ENCODE data around the gene STPG3. TPM values are rescaled to one million over a fixed set of nuclear protein-coding genes. Genes with fewer than 3 reads are reported as not detected.
A peak's percentile ranks its signal among the peaks of the same experiment; 100 is the strongest.

Gene STPG3
- polyA plus RNA-seq, 1 donor (not counting 4 experiments of a cell fraction or from before 2014, with no cell fraction given), result not detected

GRCh38 chr9:137243626-137244485 lies 7.2 kb upstream of the STPG3 start:
- Histone ChIP-seq H4K20me1 (ENCODE audit: control insufficient read depth, extremely low read depth, insufficient read depth, low read length) (peaks cover 28% of the 10 kb centered on the region), H2AFZ (ENCODE audit: control insufficient read depth, low read length) (no peak overlapping the region), H3K79me2 (ENCODE audit: control insufficient read depth, insufficient read depth, low read length) (peaks cover 31% of the 10 kb centered on the region), H3K9ac (ENCODE audit: control insufficient read depth, extremely low read depth, insufficient read depth, low read length) (peak overlapping the region; percentile 39), H3K27me3 (ENCODE audit: control insufficient read depth, extremely low read depth, insufficient read depth, low read length) (no peaks in the 10 kb centered on the region), H3K4me1 (ENCODE audit: control insufficient read depth, extremely low read depth, insufficient read depth, low read length) (peaks cover 30% of the 10 kb centered on the region), H3K9me3 (ENCODE audit: control insufficient read depth, low read depth, low read length) (no peaks in the 10 kb centered on the region), H3K36me3 (ENCODE audit: control insufficient read depth in 2 of 2, extremely low read depth in 1 of 2, insufficient read depth in 2 of 2, low read length in 2 of 2) (peaks cover 11 to 20% of the 10 kb centered on the region in 2 experiments), H3K4me2 (ENCODE audit: control insufficient read depth, extremely low read depth, insufficient read depth, low read depth, low read length) (peak overlapping the region; percentile 84), H3K9me1 (ENCODE audit: control insufficient read depth, extremely low read depth, insufficient read depth, low read length) (peaks cover 3% of the 10 kb centered on the region), H3K4me3 (ENCODE audit: control insufficient read depth in 2 of 3, extremely low read depth in 1 of 3, insufficient read depth in 2 of 3, low read depth in 1 of 3, low read length in 3 of 3) (peak overlapping the region in 2 of 3 experiments; percentile 18 to 26), H3K27ac (ENCODE audit: control insufficient read depth, insufficient read depth, low read length) (no peak overlapping the region)
- dilution Hi-C loops (cut with MboI; ENCODE audit: extremely low pct_ligation_motif_present, low sequenced_read_pairs), result no loop called here
- FAIRE-seq (peak; percentile 48), DNase-seq (ENCODE audit: low read depth, low spot score) (no peak)
- TF ChIP-seq CTCF (optimal IDR thresholded peaks at IDR 0.05 in 1 of 3, IDR thresholded peaks at IDR 0.05 in 1 of 3, conservative IDR thresholded peaks at IDR 0.05 in 1 of 3; ENCODE audit: extremely low read depth in 1 of 3, insufficient read depth in 2 of 3, low read length in 3 of 3), result no peak

- Histone ChIP-seq H3K9me3 (ENCODE audit: control insufficient read depth, low read depth, low read length) (no peaks in the 10 kb centered on the region), H3K27me3 (ENCODE audit: control insufficient read depth, extremely low read depth, insufficient read depth, low read length) (no peaks in the 10 kb centered on the region), H3K9ac (ENCODE audit: control insufficient read depth, extremely low read depth, insufficient read depth, low read length) (peak overlapping the region; percentile 26), H4K20me1 (ENCODE audit: control insufficient read depth, extremely low read depth, insufficient read depth, low read length) (peaks cover 28% of the 10 kb centered on the region), H3K36me3 (ENCODE audit: control insufficient read depth in 2 of 2, extremely low read depth in 1 of 2, insufficient read depth in 2 of 2, low read length in 2 of 2) (peaks cover 11 to 20% of the 10 kb centered on the region in 2 experiments), H3K4me1 (ENCODE audit: control insufficient read depth, extremely low read depth, insufficient read depth, low read length) (peaks cover 30% of the 10 kb centered on the region), H3K4me2 (ENCODE audit: control insufficient read depth, extremely low read depth, insufficient read depth, low read depth, low read length) (peak overlapping the region; percentile 84), H3K9me1 (ENCODE audit: control insufficient read depth, extremely low read depth, insufficient read depth, low read length) (peaks cover 3% of the 10 kb centered on the region), H2AFZ (ENCODE audit: control insufficient read depth, low read length) (no peak overlapping the region), H3K4me3 (ENCODE audit: control insufficient read depth in 2 of 3, extremely low read depth in 1 of 3, insufficient read depth in 2 of 3, low read depth in 1 of 3, low read length in 3 of 3) (peak overlapping the region in 1 of 3 experiments; percentile 18), H3K27ac (ENCODE audit: control insufficient read depth, insufficient read depth, low read length) (no peak overlapping the region), H3K79me2 (ENCODE audit: control insufficient read depth, insufficient read depth, low read length) (peaks cover 28% of the 10 kb centered on the region)
- no peak for FAIRE-seq
- TF ChIP-seq CTCF (optimal IDR thresholded peaks at IDR 0.05 in 1 of 3, IDR thresholded peaks at IDR 0.05 in 1 of 3, conservative IDR thresholded peaks at IDR 0.05 in 1 of 3; ENCODE audit: extremely low read depth in 1 of 3, insufficient read depth in 2 of 3, low read length in 3 of 3) (peak in 1 of 3 experiments; percentile 16), EZH2 (IDR thresholded peaks at IDR 0.05; ENCODE audit: low read length) (no peak)
- no peak for DNase-seq (ENCODE audit: low read depth, low spot score)
- dilution Hi-C loops (cut with MboI; ENCODE audit: extremely low pct_ligation_motif_present, low sequenced_read_pairs), result no loop called here
Measured at GRCh38 chr9:137244486-137245449, 6.3 kb upstream of the STPG3 start.
